Upper lobe of left lung (tissue), 4 donors: ENCODE data around the gene NPAS4.

Experiments
- CTCF ChIP-seq, 6 experiments: fragments of 450-650 bp in 4 of 6; fragments of 200-600 bp in 2 of 6; sonication (generic) in 2 of 6; IDR thresholded peaks; one replicate each; pipeline ENCODE4 v1.5.1; 2016 to 2019; ENCODE audit warnings: antibody characterized with exemption in 6 of 6
- EP300 ChIP-seq, 4 donors: sonication (generic); formaldehyde crosslinking; IDR thresholded peaks; one replicate each; pipeline ENCODE4 v1.5.1; 2017; ENCODE audit warnings: antibody characterized with exemption in 4 of 4, control low read depth in 2 of 4
- POLR2A ChIP-seq, 4 donors: fragments of 450-650 bp; IDR thresholded peaks; one replicate each; pipeline ENCODE4 v1.5.1; 2016 to 2017; ENCODE audit warnings: antibody characterized with exemption in 4 of 4, mild to moderate bottlenecking in 2 of 4

- TF ChIP-seq POLR2A (IDR thresholded peaks at IDR 0.05) (no peak), CTCF (IDR thresholded peaks at IDR 0.05) (no peak), EP300 (IDR thresholded peaks at IDR 0.05) (no peak)
These were observed 13.2 kb upstream of the NPAS4 start for GRCh38 chr11:66407651-66408050.
